DMS53 (cell line): ENCODE data around the gene USP40.

Experiments
- DNase-seq: peaks from one replicate; lab custom pipeline; 2025; lab: John Stamatoyannopoulos, UW

Gene USP40

GRCh38 chr2:233553366-233553765 is 13.2 kb downstream of the USP40 start:
- no peak for DNase-seq

- DNase-seq: no peak
Measured at GRCh38 chr2:233551491-233551890, 15.1 kb downstream of the USP40 start.

GRCh38 chr2:233546774-233547173 is 19.8 kb downstream of the USP40 start:
- DNase-seq: no peak

GRCh38 chr2:233546101-233546500 is 20.5 kb downstream of the USP40 start:
- DNase-seq: no peak

- DNase-seq: no peak
Measured at GRCh38 chr2:233544200-233544610, 22.4 kb downstream of the USP40 start.

- no peak for DNase-seq
Measured at GRCh38 chr2:233542507-233542906, 24.1 kb downstream of the USP40 start.

GRCh38 chr2:233538741-233539140 is 27.8 kb downstream of the USP40 start:
- no peak for DNase-seq

GRCh38 chr2:233535271-233535670 is 31.3 kb downstream of the USP40 start:
- DNase-seq: no peak

- no peak for DNase-seq
Measured at GRCh38 chr2:233532971-233533370, 33.6 kb downstream of the USP40 start.

GRCh38 chr2:233531955-233532354 is 34.6 kb downstream of the USP40 start:
- DNase-seq: no peak

- no peak for DNase-seq
Measured at GRCh38 chr2:233530381-233530780, 36.2 kb downstream of the USP40 start.

- DNase-seq: no peak
Measured at GRCh38 chr2:233528182-233528581, 38.4 kb downstream of the USP40 start.

- DNase-seq: no peak
Measured at GRCh38 chr2:233525791-233526190, 40.8 kb downstream of the USP40 start.

- no peak for DNase-seq
Measured at GRCh38 chr2:233519787-233520611, 46.6 kb downstream of the USP40 start.

- DNase-seq: no peak
Measured at GRCh38 chr2:233513953-233514655, 52.5 kb downstream of the USP40 start.

GRCh38 chr2:233503947-233504637 is 62.5 kb downstream of the USP40 start:
- DNase-seq: no peak

GRCh38 chr2:233503481-233503880 is 63.1 kb downstream of the USP40 start:
- DNase-seq: no peak

GRCh38 chr2:233501198-233502076 is 65.1 kb downstream of the USP40 start:
- DNase-seq: no peak

GRCh38 chr2:233499928-233500327 is 66.7 kb downstream of the USP40 start:
- no peak for DNase-seq

GRCh38 chr2:233498126-233498525 is 68.5 kb downstream of the USP40 start:
- DNase-seq: no peak

GRCh38 chr2:233497692-233498091 is 68.9 kb downstream of the USP40 start:
- DNase-seq: no peak
